Measurements from ENCODE around the gene DDN.

The DDN gene

DNA sequence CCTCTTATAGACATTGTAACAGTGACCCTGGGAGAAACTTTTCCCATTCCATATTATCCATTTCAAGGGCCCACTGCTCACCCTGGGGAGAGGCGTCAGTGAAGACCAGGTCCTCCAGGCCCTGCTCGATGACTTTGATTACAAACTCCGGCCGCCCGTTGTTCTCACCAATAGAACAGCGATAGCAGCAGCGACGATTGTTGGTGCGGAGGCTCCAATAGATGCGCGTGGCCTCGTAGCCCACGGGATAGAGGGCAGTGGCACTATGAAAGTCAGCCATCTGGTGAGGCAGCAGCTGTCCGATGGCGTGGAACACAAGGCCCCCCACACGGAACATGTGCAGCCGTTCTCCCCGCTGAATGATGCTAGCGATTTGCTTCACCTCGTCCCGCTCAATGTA, 26.9 kb upstream of the DDN start:
- H2BK12ac ChIP-seq (ENCODE audit: low read length) = no peak overlapping the region
- H2BK15ac ChIP-seq (ENCODE audit: low read length) = no peak overlapping the region
- no CpG with 5 or more reads among the region's 21 CpGs for WGBS, 2 donors (ENCODE audit: extremely low coverage in 2 of 2, insufficient read length in 2 of 2, insufficient replicate concordance in 1 of 2)
- no peak overlapping the region for H2AK5ac ChIP-seq (ENCODE audit: low read depth, low read length)
- no peak overlapping the region for H3K18ac ChIP-seq (ENCODE audit: low read length)
- H2AFZ ChIP-seq (ENCODE audit: low read length) = no peak overlapping the region
- H2BK120ac ChIP-seq (ENCODE audit: low read depth, low read length) = no peak overlapping the region
- no peak overlapping the region for H2BK5ac ChIP-seq (ENCODE audit: low read length)
- no peak overlapping the region for H3K4me2 ChIP-seq (ENCODE audit: insufficient read depth, low read length, poor library complexity, severe bottlenecking)
- H3K79me1 ChIP-seq (ENCODE audit: low read depth, low read length) = peaks cover 4% of the 10 kb centered on the region
- no peak overlapping the region for H3K4ac ChIP-seq (ENCODE audit: low read length)
- no peak overlapping the region for H4K91ac ChIP-seq (ENCODE audit: low read depth, low read length, poor library complexity)
- H3K9ac ChIP-seq (ENCODE audit: low read depth, low read length, poor library complexity) = no peak overlapping the region
- peaks cover 76 to 99% of the 10 kb centered on the region in 2 donors for H3K36me3 ChIP-seq (replicated peaks in 1 of 2; ENCODE audit: control insufficient read depth in 2 of 2, insufficient read depth in 2 of 2, low read length in 2 of 2)
- no peaks in the 10 kb centered on the region for H3K27me3 ChIP-seq (ENCODE audit: control insufficient read depth in 3 of 3, insufficient read depth in 3 of 3, low read depth in 1 of 3, low read length in 3 of 3)
- H3K9me3 ChIP-seq (replicated peaks in 1 of 2; ENCODE audit: control insufficient read depth in 2 of 2, insufficient read depth in 1 of 2, low read depth in 1 of 2, low read length in 2 of 2) = peaks cover 0 to 2% of the 10 kb centered on the region in 2 donors
- H3K14ac ChIP-seq (ENCODE audit: low read length) = no peak overlapping the region
- peak overlapping the region in 1 of 2 donors; percentile 5 for H3K4me3 ChIP-seq (ENCODE audit: low read length in 2 of 2)
- H3K23ac ChIP-seq (ENCODE audit: low read depth, low read length, poor library complexity) = no peak overlapping the region
- H3K27ac ChIP-seq (replicated peaks; ENCODE audit: low read length) = no peak overlapping the region
- H3K4me1 ChIP-seq (ENCODE audit: control insufficient read depth in 2 of 2, insufficient read depth in 1 of 2, low read depth in 1 of 2, low read length in 2 of 2) = no peaks in the 10 kb centered on the region
- no peak overlapping the region for H4K8ac ChIP-seq (ENCODE audit: low read depth, low read length)
- no peak for DNase-seq (ENCODE audit: low spot score)

DNA sequence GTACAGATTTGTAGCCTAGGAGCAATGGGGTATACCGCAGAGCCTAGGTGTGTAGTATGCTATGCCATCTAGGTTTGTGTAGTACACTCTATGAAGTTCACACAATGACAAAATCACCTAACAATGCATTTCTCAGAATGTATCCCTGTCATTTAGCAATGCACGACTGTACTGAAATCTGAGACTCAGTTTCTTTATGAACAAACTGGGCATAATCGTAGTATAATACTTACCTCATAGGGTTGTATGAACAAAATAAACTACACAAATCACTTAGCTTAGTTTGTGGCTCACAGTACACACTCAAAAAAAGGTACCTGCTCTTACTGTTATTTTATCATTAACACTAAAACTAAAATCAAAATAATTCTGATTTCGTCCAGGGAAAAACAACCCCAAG, 26.3 kb upstream of the DDN start:
- Histone ChIP-seq H3K9ac (ENCODE audit: low read depth, low read length, poor library complexity) (no peak overlapping the region), H3K4ac (ENCODE audit: low read length) (no peak overlapping the region), H3K79me1 (ENCODE audit: low read depth, low read length) (peaks cover 4% of the 10 kb centered on the region), H2BK15ac (ENCODE audit: low read length) (no peak overlapping the region), H3K4me2 (ENCODE audit: insufficient read depth, low read length, poor library complexity, severe bottlenecking) (no peak overlapping the region), H3K23ac (ENCODE audit: low read depth, low read length, poor library complexity) (no peak overlapping the region), H2AFZ (ENCODE audit: low read length) (no peak overlapping the region), H2BK5ac (ENCODE audit: low read length) (no peak overlapping the region), H3K18ac (ENCODE audit: low read length) (no peak overlapping the region), H3K4me3 (ENCODE audit: low read length in 2 of 2) (no peak overlapping the region), H3K27me3 (ENCODE audit: control insufficient read depth in 3 of 3, insufficient read depth in 3 of 3, low read depth in 1 of 3, low read length in 3 of 3) (no peaks in the 10 kb centered on the region), H3K27ac (replicated peaks; ENCODE audit: low read length) (no peak overlapping the region), H2AK5ac (ENCODE audit: low read depth, low read length) (no peak overlapping the region), H3K36me3 (replicated peaks in 1 of 2; ENCODE audit: control insufficient read depth in 2 of 2, insufficient read depth in 2 of 2, low read length in 2 of 2) (peaks cover 69 to 99% of the 10 kb centered on the region in 2 donors), H3K4me1 (ENCODE audit: control insufficient read depth in 2 of 2, insufficient read depth in 1 of 2, low read depth in 1 of 2, low read length in 2 of 2) (no peaks in the 10 kb centered on the region), H4K91ac (ENCODE audit: low read depth, low read length, poor library complexity) (no peak overlapping the region), H4K8ac (ENCODE audit: low read depth, low read length) (no peak overlapping the region), H2BK120ac (ENCODE audit: low read depth, low read length) (no peak overlapping the region), H2BK12ac (ENCODE audit: low read length) (no peak overlapping the region), H3K14ac (ENCODE audit: low read length) (no peak overlapping the region), H3K9me3 (replicated peaks in 1 of 2; ENCODE audit: control insufficient read depth in 2 of 2, insufficient read depth in 1 of 2, low read depth in 1 of 2, low read length in 2 of 2) (peaks cover 0 to 2% of the 10 kb centered on the region in 2 donors)
- no peak for DNase-seq (ENCODE audit: low spot score)
- WGBS, 2 donors (ENCODE audit: extremely low coverage in 2 of 2, insufficient read length in 2 of 2, insufficient replicate concordance in 1 of 2) = no CpG with 5 or more reads among the region's 4 CpGs

DNA sequence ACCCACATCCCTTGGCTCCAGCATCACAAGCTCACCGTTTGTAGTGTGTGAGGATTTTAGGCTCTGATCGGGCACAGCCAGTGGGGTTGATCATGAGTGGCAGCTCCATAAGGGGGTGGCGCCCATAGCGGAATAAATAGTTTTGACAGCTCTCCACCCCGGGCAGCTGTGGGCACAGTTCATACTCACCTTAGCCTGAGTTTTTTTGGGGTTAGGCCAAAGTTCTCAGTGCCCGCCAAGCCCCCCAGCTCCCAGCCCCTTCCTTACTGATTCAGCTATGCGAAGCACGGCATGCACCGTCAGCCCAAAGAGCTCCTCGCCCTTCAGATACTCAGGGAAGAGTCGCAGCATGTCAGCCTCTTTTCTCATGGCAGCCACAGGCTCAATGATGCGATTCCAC, 25.4 kb upstream of the DDN start:
- no peak overlapping the region for H3K23ac ChIP-seq (ENCODE audit: low read depth, low read length, poor library complexity)
- no peak overlapping the region for H4K8ac ChIP-seq (ENCODE audit: low read depth, low read length)
- H3K79me1 ChIP-seq (ENCODE audit: low read depth, low read length) = peaks cover 1% of the 10 kb centered on the region
- no peaks in the 10 kb centered on the region for H3K27me3 ChIP-seq (ENCODE audit: control insufficient read depth in 3 of 3, insufficient read depth in 3 of 3, low read depth in 1 of 3, low read length in 3 of 3)
- peaks cover 0 to 2% of the 10 kb centered on the region in 2 donors for H3K9me3 ChIP-seq (replicated peaks in 1 of 2; ENCODE audit: control insufficient read depth in 2 of 2, insufficient read depth in 1 of 2, low read depth in 1 of 2, low read length in 2 of 2)
- no peak overlapping the region for H3K9ac ChIP-seq (ENCODE audit: low read depth, low read length, poor library complexity)
- H3K4ac ChIP-seq (ENCODE audit: low read length) = no peak overlapping the region
- no peak overlapping the region for H2AK5ac ChIP-seq (ENCODE audit: low read depth, low read length)
- H4K91ac ChIP-seq (ENCODE audit: low read depth, low read length, poor library complexity) = no peak overlapping the region
- no peak overlapping the region for H2AFZ ChIP-seq (ENCODE audit: low read length)
- H3K18ac ChIP-seq (ENCODE audit: low read length) = no peak overlapping the region
- H3K4me1 ChIP-seq (ENCODE audit: control insufficient read depth in 2 of 2, insufficient read depth in 1 of 2, low read depth in 1 of 2, low read length in 2 of 2) = peaks cover 0 to under 1% of the 10 kb centered on the region in 2 donors
- no peak overlapping the region for H3K27ac ChIP-seq (replicated peaks; ENCODE audit: low read length)
- no CpG with 5 or more reads among the region's 12 CpGs for WGBS, 2 donors (ENCODE audit: extremely low coverage in 2 of 2, insufficient read length in 2 of 2, insufficient replicate concordance in 1 of 2)
- H3K14ac ChIP-seq (ENCODE audit: low read length) = no peak overlapping the region
- H2BK12ac ChIP-seq (ENCODE audit: low read length) = no peak overlapping the region
- no peak overlapping the region for H2BK5ac ChIP-seq (ENCODE audit: low read length)
- no peak overlapping the region for H2BK120ac ChIP-seq (ENCODE audit: low read depth, low read length)
- no peak overlapping the region for H3K4me2 ChIP-seq (ENCODE audit: insufficient read depth, low read length, poor library complexity, severe bottlenecking)
- H2BK15ac ChIP-seq (ENCODE audit: low read length) = no peak overlapping the region
- no peak overlapping the region for H3K4me3 ChIP-seq (ENCODE audit: low read length in 2 of 2)
- DNase-seq (ENCODE audit: low spot score) = no peak
- peaks cover 64 to 92% of the 10 kb centered on the region in 2 donors for H3K36me3 ChIP-seq (replicated peaks in 1 of 2; ENCODE audit: control insufficient read depth in 2 of 2, insufficient read depth in 2 of 2, low read length in 2 of 2)

DNA sequence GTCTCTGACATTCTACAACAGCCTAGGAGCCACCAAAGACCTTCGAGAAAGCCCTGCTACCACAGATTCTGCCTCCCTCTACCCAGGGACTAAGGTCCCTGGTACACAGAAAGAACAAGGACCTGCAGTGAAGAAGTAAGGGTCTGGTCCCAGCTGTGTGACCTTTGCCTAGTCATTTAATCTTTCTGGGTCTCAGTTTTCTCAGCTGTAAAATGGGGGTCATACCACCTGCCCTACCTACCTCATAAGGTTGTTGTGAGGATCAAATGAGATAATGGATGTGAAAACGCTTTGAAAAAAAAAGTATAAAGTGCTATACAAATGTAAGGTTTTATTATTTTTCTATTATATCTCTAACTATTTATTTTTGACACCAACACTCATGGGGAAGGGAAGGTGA, 24.6 kb upstream of the DDN start:
- Histone ChIP-seq H4K91ac (ENCODE audit: low read depth, low read length, poor library complexity) (no peak overlapping the region), H2BK12ac (ENCODE audit: low read length) (no peak overlapping the region), H3K4me1 (ENCODE audit: control insufficient read depth in 2 of 2, insufficient read depth in 1 of 2, low read depth in 1 of 2, low read length in 2 of 2) (peaks cover 0 to 3% of the 10 kb centered on the region in 2 donors), H3K18ac (ENCODE audit: low read length) (no peak overlapping the region), H3K4me2 (ENCODE audit: insufficient read depth, low read length, poor library complexity, severe bottlenecking) (no peak overlapping the region), H2AFZ (ENCODE audit: low read length) (no peak overlapping the region), H3K27ac (replicated peaks; ENCODE audit: low read length) (no peak overlapping the region), H2AK5ac (ENCODE audit: low read depth, low read length) (no peak overlapping the region), H3K4me3 (ENCODE audit: low read length in 2 of 2) (no peak overlapping the region), H3K9me3 (replicated peaks in 1 of 2; ENCODE audit: control insufficient read depth in 2 of 2, insufficient read depth in 1 of 2, low read depth in 1 of 2, low read length in 2 of 2) (peaks cover 0 to 2% of the 10 kb centered on the region in 2 donors), H3K23ac (ENCODE audit: low read depth, low read length, poor library complexity) (no peak overlapping the region), H3K36me3 (replicated peaks in 1 of 2; ENCODE audit: control insufficient read depth in 2 of 2, insufficient read depth in 2 of 2, low read length in 2 of 2) (peaks cover 58 to 87% of the 10 kb centered on the region in 2 donors), H2BK120ac (ENCODE audit: low read depth, low read length) (no peak overlapping the region), H3K9ac (ENCODE audit: low read depth, low read length, poor library complexity) (no peak overlapping the region), H2BK5ac (ENCODE audit: low read length) (no peak overlapping the region), H3K4ac (ENCODE audit: low read length) (no peak overlapping the region), H3K27me3 (ENCODE audit: control insufficient read depth in 3 of 3, insufficient read depth in 3 of 3, low read depth in 1 of 3, low read length in 3 of 3) (no peaks in the 10 kb centered on the region), H2BK15ac (ENCODE audit: low read length) (no peak overlapping the region), H4K8ac (ENCODE audit: low read depth, low read length) (no peak overlapping the region), H3K79me1 (ENCODE audit: low read depth, low read length) (peaks cover 1% of the 10 kb centered on the region), H3K14ac (ENCODE audit: low read length) (no peak overlapping the region)
- DNase-seq (ENCODE audit: low spot score) = no peak
- no CpG with 5 or more reads among the region's 2 CpGs for WGBS, 2 donors (ENCODE audit: extremely low coverage in 2 of 2, insufficient read length in 2 of 2, insufficient replicate concordance in 1 of 2)

Data from neuronal stem cell (in vitro differentiated cells).